ENCODE measurements around the gene LIPC.

- TF ChIP-seq CTCF (IDR thresholded peaks at IDR 0.05 in 2 of 3, conservative IDR thresholded peaks at IDR 0.05 in 1 of 3; ENCODE audit: borderline replicate concordance in 1 of 3, insufficient read depth in 1 of 3, low read depth in 2 of 3, low read length in 2 of 3) = no peak
- TF ChIP-seq EZH2 (IDR thresholded peaks at IDR 0.05) = no peak
- no peak for TF ChIP-seq ZFX (IDR thresholded peaks at IDR 0.05)
- no peak for TF ChIP-seq POLR2A (IDR thresholded peaks at IDR 0.05; ENCODE audit: borderline replicate concordance, extremely low read depth, insufficient read depth, insufficient read length)
- TF ChIP-seq YY1 (IDR thresholded peaks at IDR 0.05; ENCODE audit: extremely low read depth, insufficient replicate concordance, low read depth, low read length) = no peak
Measured at GRCh38 chr15:58548308-58549012, 116.7 kb downstream of the LIPC start.
